Neural progenitor cell (in vitro differentiated cells): ENCODE results near the gene SHC3. TPM values are rescaled to one million over a fixed set of nuclear protein-coding genes. Genes with fewer than 3 reads are reported as not detected.

Experiments used
- DNase-seq: peaks from one replicate; pipeline ENCODE4 v3.0.0-alpha.2; 2016; ENCODE audit warnings: low spot score
- H2AFZ ChIP-seq: fragments of 200-600 bp; sonication (generic); replicated peaks from 2 replicates; pipeline ENCODE4 v1.6.1; 2016; ENCODE audit warnings: antibody characterized with exemption
- H3F3A ChIP-seq: fragments of 200-600 bp; sonication (generic); 2 replicates; pipeline ENCODE4 v1.6.1; 2016; ENCODE audit warnings: antibody characterized with exemption, low read depth
- H3K27ac ChIP-seq: fragments of 200-600 bp; sonication (generic); 2 replicates; pipeline ENCODE4 v1.5.1; 2016; ENCODE audit warnings: mild to moderate bottlenecking
- H3K27me3 ChIP-seq: fragments of 200-600 bp; sonication (generic); 2 replicates; pipeline ENCODE4 v1.6.1; 2016; ENCODE audit warnings: mild to moderate bottlenecking, moderate library complexity
- H3K36me3 ChIP-seq: fragments of 200-600 bp; sonication (generic); 2 replicates; pipeline ENCODE4 v1.5.1; 2016
- H3K4me1 ChIP-seq: fragments of 200-600 bp; sonication (generic); 2 replicates; pipeline ENCODE4 v1.6.1; 2016; ENCODE audit warnings: mixed run types
- H3K4me2 ChIP-seq: fragments of 200-600 bp; sonication (generic); 2 replicates; pipeline ENCODE4 v1.6.1; 2016
- H3K4me3 ChIP-seq: fragments of 200-600 bp; sonication (generic); 2 replicates; pipeline ENCODE4 v1.5.1; 2016
- H3K79me2 ChIP-seq: fragments of 200-600 bp; sonication (generic); 2 replicates; pipeline ENCODE4 v1.6.1; 2016; ENCODE audit warnings: low read depth
- H3K9ac ChIP-seq: fragments of 200-600 bp; sonication (generic); 2 replicates; pipeline ENCODE4 v1.6.1; 2016
- H3K9me3 ChIP-seq: fragments of 200-600 bp; sonication (generic); 2 replicates; pipeline ENCODE4 v1.5.1; 2016; ENCODE audit warnings: low read depth
- H4K20me1 ChIP-seq: fragments of 200-600 bp; sonication (generic); 2 replicates; pipeline ENCODE4 v1.6.1; 2016; ENCODE audit warnings: low read depth
- H3K27ac Mint-ChIP-seq: 3 replicates; pipeline ENCODE4 v1.8.0; 2021; ENCODE audit warnings: mixed read lengths
- H3K27me3 Mint-ChIP-seq: 2 replicates; pipeline ENCODE4 v1.8.0; 2022; ENCODE audit warnings: low read depth, mild to moderate bottlenecking, inconsistent platforms, moderate library complexity, mixed read lengths; ENCODE audit not compliant: insufficient read depth
- H3K36me3 Mint-ChIP-seq: 3 replicates; pipeline ENCODE4 v1.8.0; 2021; ENCODE audit warnings: mixed read lengths
- H3K4me1 Mint-ChIP-seq: 3 replicates; pipeline ENCODE4 v1.8.0; 2021; ENCODE audit warnings: mixed read lengths
- H3K4me3 Mint-ChIP-seq: 3 replicates; pipeline ENCODE4 v1.8.0; 2021; ENCODE audit warnings: mild to moderate bottlenecking, moderate library complexity, mixed read lengths
- H3K9me3 Mint-ChIP-seq: 3 replicates; pipeline ENCODE4 v1.8.0; 2020; ENCODE audit warnings: mixed read lengths
- CTCF ChIP-seq: fragments of 200-600 bp; sonication (generic); IDR thresholded peaks from 2 replicates; pipeline ENCODE4 v1.5.1; 2017; ENCODE audit warnings: antibody characterized with exemption, mild to moderate bottlenecking
- EZH2 ChIP-seq: fragments of 200-600 bp; sonication (generic); IDR thresholded peaks from 2 replicates; pipeline ENCODE4 v1.6.1; 2017; ENCODE audit warnings: antibody characterized with exemption, mild to moderate bottlenecking, moderate library complexity
- EZH2phosphoT487 ChIP-seq: fragments of 200-600 bp; sonication (generic); IDR thresholded peaks from 2 replicates; pipeline ENCODE4 v1.6.1; 2017; ENCODE audit warnings: antibody characterized with exemption
- total RNA-seq: library from RNA; depleted of rRNA; stranded (reverse); fragments of >200 nt; gene quantifications from 2 replicates; pipeline ENCODE4 v1.2.3, GENCODE V29; 2015; ENCODE audit warnings: low replicate concordance

SHC3 gene
- total RNA-seq, 1 donor from 2014 or later: 0.64 TPM

GRCh38 chr9:88974641-88975040 lies 204.0 kb downstream of the SHC3 start:
- H3K9ac ChIP-seq: no peak overlapping the region
- no peaks in the 10 kb centered on the region for H3K36me3 ChIP-seq
- H3K9me3 ChIP-seq: no peaks in the 10 kb centered on the region
- no peak for DNase-seq
- Mint-ChIP-seq H3K4me3 (no peak overlapping the region), H3K27ac (no peak overlapping the region), H3K36me3 (peaks cover under 1% of the 10 kb centered on the region), H3K9me3 (peaks cover 6% of the 10 kb centered on the region), H3K27me3 (peaks cover 9% of the 10 kb centered on the region), H3K4me1 (peaks cover 11% of the 10 kb centered on the region)
- H3K4me3 ChIP-seq: no peak overlapping the region
- H3F3A ChIP-seq: peaks cover 30% of the 10 kb centered on the region
- H3K79me2 ChIP-seq: no peaks in the 10 kb centered on the region
- H3K27ac ChIP-seq: no peak overlapping the region
- H3K4me2 ChIP-seq: no peak overlapping the region
- H3K27me3 ChIP-seq: no peaks in the 10 kb centered on the region
- TF ChIP-seq CTCF: no peak
- TF ChIP-seq EZH2: no peak
- no peak for TF ChIP-seq EZH2phosphoT487
- no peak overlapping the region for H2AFZ ChIP-seq
- peaks cover 10% of the 10 kb centered on the region for H3K4me1 ChIP-seq
- H4K20me1 ChIP-seq: no peaks in the 10 kb centered on the region

- no peaks in the 10 kb centered on the region for H3K79me2 ChIP-seq
- H3K9me3 Mint-ChIP-seq: peaks cover 6% of the 10 kb centered on the region
- H3K4me1 ChIP-seq: peaks cover 15% of the 10 kb centered on the region
- H3K36me3 ChIP-seq: no peaks in the 10 kb centered on the region
- TF ChIP-seq EZH2: no peak
- no peak for TF ChIP-seq EZH2phosphoT487
- TF ChIP-seq CTCF: no peak
- H3K4me2 ChIP-seq: no peak overlapping the region
- H3K4me1 Mint-ChIP-seq: peaks cover 17% of the 10 kb centered on the region
- H4K20me1 ChIP-seq: no peaks in the 10 kb centered on the region
- H2AFZ ChIP-seq: no peak overlapping the region
- no peak overlapping the region for H3K4me3 ChIP-seq
- H3K27ac Mint-ChIP-seq: no peak overlapping the region
- no peak overlapping the region for H3K27ac ChIP-seq
- H3K36me3 Mint-ChIP-seq: no peaks in the 10 kb centered on the region
- H3K4me3 Mint-ChIP-seq: no peak overlapping the region
- H3K27me3 ChIP-seq: no peaks in the 10 kb centered on the region
- DNase-seq: peak; percentile 26
- no peaks in the 10 kb centered on the region for H3K9me3 ChIP-seq
- peaks cover 17% of the 10 kb centered on the region for H3K27me3 Mint-ChIP-seq
- H3F3A ChIP-seq: peaks cover 27% of the 10 kb centered on the region
- no peak overlapping the region for H3K9ac ChIP-seq
These were observed 205.2 kb downstream of the SHC3 start for GRCh38 chr9:88973281-88974045.

- H3K36me3 Mint-ChIP-seq: no peaks in the 10 kb centered on the region
- H3K27me3 Mint-ChIP-seq: peaks cover 17% of the 10 kb centered on the region
- Histone ChIP-seq H3K27me3 (no peaks in the 10 kb centered on the region), H3K4me1 (peaks cover 15% of the 10 kb centered on the region), H3K4me2 (no peak overlapping the region), H3K27ac (no peak overlapping the region), H4K20me1 (no peaks in the 10 kb centered on the region), H3K9ac (no peak overlapping the region), H2AFZ (no peak overlapping the region), H3K79me2 (no peaks in the 10 kb centered on the region), H3K4me3 (no peak overlapping the region), H3F3A (peaks cover 27% of the 10 kb centered on the region), H3K9me3 (no peaks in the 10 kb centered on the region), H3K36me3 (no peaks in the 10 kb centered on the region)
- peaks cover 18% of the 10 kb centered on the region for H3K4me1 Mint-ChIP-seq
- no peak overlapping the region for H3K4me3 Mint-ChIP-seq
- DNase-seq: no peak
- peaks cover 4% of the 10 kb centered on the region for H3K9me3 Mint-ChIP-seq
- H3K27ac Mint-ChIP-seq: no peak overlapping the region
- TF ChIP-seq CTCF: no peak
These were observed 206.2 kb downstream of the SHC3 start for GRCh38 chr9:88972401-88972800.
